ENCODE results near the gene SPATA2.

- TF ChIP-seq CTCF (IDR thresholded peaks at IDR 0.05): peak in 1 of 4 experiments; percentile 6
- TF ChIP-seq POLR2AphosphoS5 (IDR thresholded peaks at IDR 0.05): no peak
Measured at GRCh38 chr20:49889935-49890333, 25.4 kb downstream of the SPATA2 start.
